A549 (cell line): Measurements from ENCODE around the gene KIF1C. TPM values are rescaled to one million over a fixed set of nuclear protein-coding genes. Genes with fewer than 3 reads are reported as not detected.
A peak's percentile ranks its signal among the peaks of the same experiment; 100 is the strongest.

Experiments used
- ATAC-seq, 2 experiments: fragments of 200-7000 bp in 1 of 2; fragments of >200 bp in 1 of 2; cut with Nextera tagmentation in 1 of 2; cut with Tn5 transposase in 1 of 2; 3 replicates each; pipeline versions ENCODE4 v1.8.0 to v1.9.1; 2018 to 2020; ENCODE audit warnings: mild to moderate bottlenecking in 1 of 2, moderate library complexity in 1 of 2
- CTCF ChIA-PET: fragments of 300-600 bp; sonication (Branson Sonifier 250); formaldehyde crosslinking; extraction: SDS; loops from one replicate; lab custom pipeline; 2021; ENCODE audit warnings: antibody characterized with exemption, inconsistent platforms; lab: Yijun Ruan, JAX
- POLR2A ChIA-PET: fragments of 350-600 bp; formaldehyde crosslinking; extraction: SDS; loops from one replicate; lab custom pipeline; 2021; ENCODE audit warnings: antibody characterized with exemption, inconsistent platforms; lab: Yijun Ruan, JAX
- DNase-seq, 2 experiments: peaks; one replicate each; pipeline versions ENCODE4 v3.0.0 to v3.0.0-alpha.2; 2011 to 2016; ENCODE audit warnings: low read depth in 1 of 2, low spot score in 1 of 2
- FAIRE-seq: peaks from 2 replicates; lab custom pipeline; 2011; peaks lifted over from hg19 to GRCh38; lab: Jason Lieb, UNC
- H3K27ac ChIP-seq, 2 experiments: fragments of >200 bp; sonication (Bioruptor Twin); formaldehyde crosslinking; 3 replicates each; pipeline ENCODE4 v1.5.1; 2016 to 2017
- H3K4me1 ChIP-seq: fragments of >200 bp; sonication (Bioruptor Twin); formaldehyde crosslinking; 3 replicates; pipeline ENCODE4 v1.6.1; 2016
- H3K4me2 ChIP-seq: fragments of >200 bp; sonication (Bioruptor Twin); formaldehyde crosslinking; 3 replicates; pipeline ENCODE4 v1.6.1; 2016
- H3K4me3 ChIP-seq: fragments of >200 bp; sonication (Bioruptor Twin); formaldehyde crosslinking; 3 replicates; pipeline ENCODE4 v1.5.1; 2016
- H3K9me3 ChIP-seq: fragments of >200 bp; sonication (Bioruptor Twin); formaldehyde crosslinking; 3 replicates; pipeline ENCODE4 v1.6.1; 2016
- BCL3 ChIP-seq: fragments of >200 bp; sonication (Bioruptor Twin); formaldehyde crosslinking; IDR thresholded peaks from 3 replicates; pipeline ENCODE4 v1.6.1; 2016
- CEBPB ChIP-seq, 2 experiments: fragments of >200 bp in 1 of 2; sonication (Bioruptor Twin) in 1 of 2; formaldehyde crosslinking in 1 of 2; IDR thresholded peaks; 2 replicates each; pipeline ENCODE4 v1.6.1; 2012 to 2016
- CHD4 ChIP-seq: fragments of 200-600 bp; sonication (generic); IDR thresholded peaks from 2 replicates; pipeline ENCODE4 v1.6.1; 2016; ENCODE audit warnings: antibody characterized with exemption, mild to moderate bottlenecking, borderline replicate concordance
- CTCF ChIP-seq: fragments of >200 bp; sonication (Bioruptor Twin); formaldehyde crosslinking; IDR thresholded peaks from 3 replicates; pipeline ENCODE4 v1.5.1; 2016
- EHF ChIP-seq: fragments of 250-450 bp; sonication (Bioruptor Pico); IDR thresholded peaks from 2 replicates; pipeline ENCODE4 v1.5.0; 2020; ENCODE audit warnings: mild to moderate bottlenecking
- ELK1 ChIP-seq: fragments of 150-350 bp; IDR thresholded peaks from 2 replicates; pipeline ENCODE4 v1.6.1; 2014; ENCODE audit warnings: low read depth, mild to moderate bottlenecking, low read length
- GATA3 ChIP-seq: IDR thresholded peaks from 2 replicates; pipeline ENCODE4 v1.6.1; 2012; ENCODE audit warnings: borderline replicate concordance
- HOXA7 ChIP-seq: fragments of 250-450 bp; sonication (Bioruptor Pico); IDR thresholded peaks from 2 replicates; pipeline ENCODE4 v1.5.0; 2020; ENCODE audit warnings: mild to moderate bottlenecking, moderate library complexity
- KDM1A ChIP-seq: fragments of 200-600 bp; sonication (generic); IDR thresholded peaks from 2 replicates; pipeline ENCODE4 v1.6.1; 2016; ENCODE audit warnings: low read depth, mild to moderate bottlenecking
- KDM5A ChIP-seq: fragments of 200-600 bp; sonication (generic); IDR thresholded peaks from 2 replicates; pipeline ENCODE4 v1.6.1; 2016; ENCODE audit warnings: antibody characterized with exemption, mild to moderate bottlenecking
- MAX ChIP-seq: IDR thresholded peaks from 2 replicates; pipeline ENCODE4 v1.6.1; 2012
- MAZ ChIP-seq: fragments of 150-350 bp; IDR thresholded peaks from 2 replicates; pipeline ENCODE4 v1.6.1; 2014; ENCODE audit warnings: antibody characterized with exemption, low read depth, low read length, borderline replicate concordance
- NPAS2 ChIP-seq: fragments of 250-450 bp; sonication (Bioruptor Pico); IDR thresholded peaks from 2 replicates; pipeline ENCODE4 v1.8.0; 2022; ENCODE audit warnings: mild to moderate bottlenecking, moderate library complexity, borderline replicate concordance
- PHF8 ChIP-seq: fragments of 200-600 bp; sonication (generic); IDR thresholded peaks from 2 replicates; pipeline ENCODE4 v1.6.1; 2016; ENCODE audit warnings: low read depth, mild to moderate bottlenecking, antibody characterized with exemption, moderate library complexity, borderline replicate concordance
- POLR2A ChIP-seq: IDR thresholded peaks from 2 replicates; pipeline ENCODE4 v1.6.1; 2012; ENCODE audit warnings: mild to moderate bottlenecking, low read length
- SREBF2 ChIP-seq: fragments of 450-650 bp; IDR thresholded peaks from 2 replicates; pipeline ENCODE4 v1.6.1; 2014; ENCODE audit warnings: mild to moderate bottlenecking, moderate library complexity
- TFCP2L1 ChIP-seq: fragments of 250-450 bp; sonication (Bioruptor Pico); IDR thresholded peaks from 2 replicates; pipeline ENCODE4 v1.5.0; 2021; ENCODE audit warnings: mild to moderate bottlenecking
- TP53 ChIP-seq: fragments of 250-450 bp; sonication (Bioruptor Pico); IDR thresholded peaks from 2 replicates; pipeline ENCODE4 v1.5.0; 2021; ENCODE audit warnings: mild to moderate bottlenecking, moderate library complexity
- WGBS: methylation state at CpG from one replicate; pipeline ENCODE4 v1.1.6; 2017; ENCODE audit errors: missing lambda C conversion rate; 5-methylcytosine and 5-hydroxymethylcytosine counted together
- polyA plus RNA-seq, 4 experiments: library from polyadenylated mRNA; depleted of rRNA in 3 of 4; stranded (reverse); fragments of >200 nt; fragmentation: RNase III in 1 of 4; extraction: RNeasy Plus Mini Kit Qiagen cat#74134 plus additional on column Dnase treatment in 1 of 4; gene quantifications; 2 replicates in 3 of 4; 3 replicates in 1 of 4; pipeline ENCODE4 v1.2.3, GENCODE V29; 2011 to 2017

KIF1C gene
- polyA plus RNA-seq, 2 of the 4 experiments (the other 2 are of a cell fraction): 48.4 to 77.4 TPM

- Histone ChIP-seq H3K9me3 (no peaks in the 10 kb centered on the region), H3K4me2 (peak overlapping the region; percentile 89; the same call in 2 of the 3 replicates), H3K4me3 (no peak overlapping the region), H3K27ac (peak overlapping the region in 1 of 2 experiments; percentile 91; a peak in 3 of 6 replicates), H3K4me1 (peaks cover 26% of the 10 kb centered on the region)
- TF ChIP-seq POLR2A: no peak
- TF ChIP-seq PHF8: no peak
- TF ChIP-seq CTCF: no peak
- no peak for TF ChIP-seq SREBF2
- no peak for TF ChIP-seq BCL3
- POLR2A ChIA-PET: no interaction called here
- no peak for FAIRE-seq
- DNase-seq: no peak
- ATAC-seq: no peak
- CTCF ChIA-PET: interaction anchor here (0.6 to 4.3 kb wide), 8 partner anchors 13 to 62 kb away, joined by 3 to 18 read pairs (median 6); partner anchors contain the start of genes CAMTA2 and SPAG7
- WGBS: 75% methylated on average over 8 of the region's 11 CpGs
Observed at GRCh38 chr17:5000237-5000639, 2.5 kb downstream of the KIF1C start.

DNA sequence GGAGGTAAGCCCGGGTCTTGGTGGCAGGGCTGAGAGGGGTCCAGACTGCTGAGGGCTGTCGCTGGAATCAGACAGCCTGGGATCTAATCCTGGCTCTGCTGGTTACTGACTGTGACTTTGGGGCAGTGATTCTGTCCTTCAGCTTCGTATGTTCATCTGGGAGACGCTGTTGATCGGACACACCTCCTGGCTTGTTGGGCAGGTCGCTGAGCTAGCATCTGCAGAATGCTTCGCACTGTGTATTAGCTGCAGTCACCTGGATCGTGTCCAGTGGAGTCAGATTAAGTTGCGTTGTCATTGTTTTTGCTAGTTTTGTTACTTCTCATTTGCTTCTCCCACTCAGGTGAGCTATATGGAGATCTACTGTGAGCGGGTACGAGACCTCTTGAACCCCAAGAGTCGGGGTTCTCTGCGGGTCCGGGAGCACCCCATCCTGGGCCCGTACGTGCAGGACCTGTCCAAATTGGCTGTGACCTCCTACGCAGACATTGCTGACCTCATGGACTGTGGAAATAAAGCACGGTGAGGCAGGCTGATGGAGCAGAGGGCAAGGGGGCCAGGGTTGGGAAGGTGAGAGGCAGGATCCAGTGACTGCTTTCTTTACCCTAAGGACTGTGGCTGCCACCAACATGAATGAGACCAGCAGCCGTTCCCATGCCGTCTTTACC lies 4.5 kb downstream of the KIF1C start:
- ChIA-PET CTCF (interaction anchor here (0.8 to 4.3 kb wide), 7 partner anchors 8 to 60 kb away, joined by 3 to 18 read pairs (median 7); partner anchors contain the start of gene CAMTA2), POLR2A (no interaction called here)
- FAIRE-seq: no peak
- Histone ChIP-seq H3K4me1 (peaks cover 20% of the 10 kb centered on the region), H3K27ac (no peak overlapping the region), H3K9me3 (no peaks in the 10 kb centered on the region), H3K4me3 (no peak overlapping the region), H3K4me2 (no peak overlapping the region)
- 90% methylated on average over 20 of the region's 20 CpGs for WGBS
- ATAC-seq: no peak
- TF ChIP-seq CEBPB (IDR thresholded peaks at IDR 0.05) (no peak), EHF (CRISPR knock-in tag) (no peak), NPAS2 (CRISPR knock-in tag) (no peak), CHD4 (no peak)
- DNase-seq: no peak

DNA sequence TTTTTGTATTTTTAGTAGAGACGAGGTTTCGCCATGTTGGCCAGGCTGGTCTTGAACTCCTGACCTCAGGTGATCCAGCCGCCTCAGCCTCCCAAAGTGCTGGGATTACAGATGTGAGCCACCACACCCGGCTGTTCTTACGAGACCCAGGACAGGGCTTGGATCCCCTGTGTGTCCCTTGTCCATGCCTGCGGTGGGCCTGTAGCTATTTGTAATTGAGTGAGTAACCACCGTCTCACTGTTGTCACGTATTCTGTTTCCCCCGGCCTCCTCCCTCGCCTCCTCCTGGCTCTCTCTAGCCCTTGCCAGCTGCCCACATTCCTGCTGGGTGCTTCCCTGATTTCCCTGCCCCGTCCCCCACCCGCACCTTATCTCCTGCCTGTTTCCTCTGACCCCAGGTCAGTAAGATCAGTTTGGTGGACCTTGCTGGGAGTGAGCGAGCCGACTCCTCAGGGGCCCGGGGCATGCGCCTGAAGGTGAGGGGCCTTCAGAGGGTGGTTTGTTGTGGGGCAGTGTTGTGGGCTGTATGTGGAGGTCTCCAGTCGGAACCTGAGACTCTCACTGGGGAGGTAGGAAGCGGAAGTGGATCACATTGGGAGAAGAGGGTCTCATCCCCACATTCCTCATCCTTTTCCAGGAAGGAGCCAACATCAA lies 5.6 kb downstream of the KIF1C start:
- ChIA-PET CTCF (interaction anchor here (1.6 to 4.3 kb wide), 2 partner anchors 16 to 27 kb away, joined by 6 to 18 read pairs; partner anchors contain the start of gene CAMTA2), POLR2A (no interaction called here)
- no peak for FAIRE-seq
- WGBS: 94% methylated on average over 18 of the region's 18 CpGs
- peaks cover 20% of the 10 kb centered on the region for H3K4me1 ChIP-seq
- ATAC-seq: no peak
- H3K4me3 ChIP-seq: no peak overlapping the region
- no peak overlapping the region for H3K27ac ChIP-seq
- TF ChIP-seq TFCP2L1 (CRISPR knock-in tag): no peak
- no peak for TF ChIP-seq GATA3
- TF ChIP-seq MAZ: no peak
- no peak for TF ChIP-seq TP53 (CRISPR knock-in tag)
- TF ChIP-seq KDM1A: no peak
- TF ChIP-seq ELK1: no peak
- no peak for TF ChIP-seq HOXA7
- no peak for TF ChIP-seq MAX
- no peak for TF ChIP-seq KDM5A
- no peak overlapping the region for H3K4me2 ChIP-seq
- DNase-seq: no peak
- no peaks in the 10 kb centered on the region for H3K9me3 ChIP-seq
